Adrenal gland (tissue), 12 donors: ENCODE data around the gene MLST8. TPM values are rescaled to one million over a fixed set of nuclear protein-coding genes. Genes with fewer than 3 reads are reported as not detected.

ENCODE experiments used
- DNase-seq, 7 donors: peaks; one replicate each; pipeline ENCODE4 v3.0.0-alpha.2; 2019 to 2020
- H3K27ac ChIP-seq, 5 donors: fragments of 200-600 bp; sonication (generic) in 4 of 5; 1 replicate in 3 of 5; 2 replicates in 2 of 5; pipeline versions ENCODE4 v1.5.1 to v1.8.0; 2016 to 2020; ENCODE audit warnings: mild to moderate bottlenecking in 1 of 5
- H3K27me3 ChIP-seq: fragments of 200-600 bp; 2 replicates; pipeline ENCODE4 v1.8.0; 2021
- H3K36me3 ChIP-seq, 2 donors: fragments of 200-600 bp; replicated peaks in 1 of 2; 1 replicate in 1 of 2; 2 replicates in 1 of 2; pipeline versions ENCODE4 v1.5.1 to v1.8.0; 2018 to 2022
- H3K4me1 ChIP-seq, 2 donors: fragments of 200-600 bp; replicated peaks in 1 of 2; 1 replicate in 1 of 2; 2 replicates in 1 of 2; pipeline versions ENCODE4 v1.5.1 to v1.8.0; 2018 to 2021
- H3K4me3 ChIP-seq, 4 donors: fragments of 200-600 bp; sonication (generic) in 3 of 4; one replicate each; pipeline ENCODE4 v1.5.1; 2016 to 2018
- H3K9me3 ChIP-seq, 3 donors: fragments of 200-600 bp; sonication (generic) in 1 of 3; replicated peaks in 1 of 3; 1 replicate in 2 of 3; 2 replicates in 1 of 3; pipeline versions ENCODE4 v1.5.1 to v1.8.0; 2016 to 2021
- POLR2A ChIP-seq, 2 donors: fragments of 450-650 bp; IDR thresholded peaks; one replicate each; pipeline ENCODE4 v1.6.1; 2017; ENCODE audit warnings: antibody characterized with exemption in 2 of 2, mild to moderate bottlenecking in 2 of 2, moderate library complexity in 1 of 2
- WGBS, 4 donors: extraction: QIAGEN DNeasy Blood & Tissue Kit in 2 of 4; methylation state at CpG; one replicate each; pipeline versions ENCODE4 v1.1.5 to v1.1.7; 2013 to 2017; 5-methylcytosine and 5-hydroxymethylcytosine counted together
- intact Hi-C, 2 donors: fragments of 100-400 bp; cut with DNase I; formaldehyde crosslinking; loops; one replicate each; pipeline versions ENCODE4 v1.14.1 to v1.15.0; 2022 to 2023
- polyA plus RNA-seq, 3 donors: library from polyadenylated mRNA; stranded (reverse); fragments of 200-250 nt in 2 of 3; fragments of 350-450 nt in 1 of 3; fragmentation: Illumina TruSeq in 1 of 3; extraction: RNeasy Lipid Tissue Mini Kit (QIAGEN cat#74804) in 1 of 3; gene quantifications; one replicate each; pipeline ENCODE4 v1.2.3, GENCODE V29; 2013 to 2014
- total RNA-seq, 9 donors: library from RNA; depleted of rRNA in 4 of 9; stranded (reverse); fragments of >200 nt in 4 of 9; fragments of 120-200 nt in 1 of 9; fragmentation: NEBNext Ultra II Directional in 1 of 9; extraction: Animal tissue kit (Norgen Biotek cat#: 25700) in 1 of 9; gene quantifications; one replicate each; pipeline versions ENCODE4 v1.1.0 to v1.2.4, GENCODE V29; 2013 to 2023
- TF ChIP-seq, protein P1 (sequence below), 6 experiments: fragments of 450-650 bp in 4 of 6; fragments of 200-600 bp in 2 of 6; sonication (generic) in 1 of 6; IDR thresholded peaks; 1 replicate in 5 of 6; 2 replicates in 1 of 6; pipeline versions ENCODE4 v1.5.1 to v1.8.0; 2016 to 2021; ENCODE audit warnings: antibody characterized with exemption in 6 of 6, mild to moderate bottlenecking in 2 of 6, moderate library complexity in 1 of 6
- donor health status: healthy with polysubstance abuse.
- donor health status: Bipolar disorder and iron deficiency.
- donor health status: DM: yes; HTN: yes; CAD: no.
- donor health status: DM: no; HTN: no; CAD: no.
- donor health status: DM: no; HTN: no; CAD: no.
- donor health status: DM: yes; HTN: yes; CAD: no.

Gene MLST8
- total and polyA plus RNA-seq, 12 donors: 21.9 to 116 (median 57.2) TPM

DNA sequence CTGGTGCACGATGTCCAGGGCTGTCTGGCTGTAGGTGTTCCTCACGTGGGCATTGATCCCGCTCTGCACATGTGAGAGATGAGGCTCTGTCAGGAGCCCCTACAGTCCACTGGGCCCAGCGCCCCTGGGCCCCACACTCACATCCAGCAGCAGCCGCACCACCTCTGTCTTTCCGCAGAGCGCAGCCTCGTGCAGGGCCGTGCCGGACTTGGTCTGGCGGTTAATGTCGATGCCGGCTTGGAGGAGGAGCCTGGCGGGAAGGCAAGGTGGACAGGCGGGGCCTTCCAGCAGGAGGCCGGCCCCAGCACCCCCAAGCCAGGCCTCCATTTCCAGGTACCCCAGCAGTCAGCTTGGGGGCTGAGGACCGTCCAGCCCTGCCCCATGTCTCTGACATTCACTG lies 18.0 kb upstream of the MLST8 start:
- intact Hi-C loops: no loop called here
- no peak for DNase-seq
- no peak overlapping the region for H3K27ac ChIP-seq
- no peaks in the 10 kb centered on the region for H3K27me3 ChIP-seq
- no peak overlapping the region for H3K4me3 ChIP-seq
- no peak for TF ChIP-seq POLR2A (IDR thresholded peaks at IDR 0.05)
- TF ChIP-seq, protein P1, sequence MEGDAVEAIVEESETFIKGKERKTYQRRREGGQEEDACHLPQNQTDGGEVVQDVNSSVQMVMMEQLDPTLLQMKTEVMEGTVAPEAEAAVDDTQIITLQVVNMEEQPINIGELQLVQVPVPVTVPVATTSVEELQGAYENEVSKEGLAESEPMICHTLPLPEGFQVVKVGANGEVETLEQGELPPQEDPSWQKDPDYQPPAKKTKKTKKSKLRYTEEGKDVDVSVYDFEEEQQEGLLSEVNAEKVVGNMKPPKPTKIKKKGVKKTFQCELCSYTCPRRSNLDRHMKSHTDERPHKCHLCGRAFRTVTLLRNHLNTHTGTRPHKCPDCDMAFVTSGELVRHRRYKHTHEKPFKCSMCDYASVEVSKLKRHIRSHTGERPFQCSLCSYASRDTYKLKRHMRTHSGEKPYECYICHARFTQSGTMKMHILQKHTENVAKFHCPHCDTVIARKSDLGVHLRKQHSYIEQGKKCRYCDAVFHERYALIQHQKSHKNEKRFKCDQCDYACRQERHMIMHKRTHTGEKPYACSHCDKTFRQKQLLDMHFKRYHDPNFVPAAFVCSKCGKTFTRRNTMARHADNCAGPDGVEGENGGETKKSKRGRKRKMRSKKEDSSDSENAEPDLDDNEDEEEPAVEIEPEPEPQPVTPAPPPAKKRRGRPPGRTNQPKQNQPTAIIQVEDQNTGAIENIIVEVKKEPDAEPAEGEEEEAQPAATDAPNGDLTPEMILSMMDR (IDR thresholded peaks at IDR 0.05): no peak
- 83 to 87% (median 85%) methylated on average over 10 to 17 of the region's 17 CpGs for WGBS, 4 donors
- no peaks in the 10 kb centered on the region for H3K9me3 ChIP-seq
- no peaks in the 10 kb centered on the region for H3K36me3 ChIP-seq
- H3K4me1 ChIP-seq: no peaks in the 10 kb centered on the region

DNA sequence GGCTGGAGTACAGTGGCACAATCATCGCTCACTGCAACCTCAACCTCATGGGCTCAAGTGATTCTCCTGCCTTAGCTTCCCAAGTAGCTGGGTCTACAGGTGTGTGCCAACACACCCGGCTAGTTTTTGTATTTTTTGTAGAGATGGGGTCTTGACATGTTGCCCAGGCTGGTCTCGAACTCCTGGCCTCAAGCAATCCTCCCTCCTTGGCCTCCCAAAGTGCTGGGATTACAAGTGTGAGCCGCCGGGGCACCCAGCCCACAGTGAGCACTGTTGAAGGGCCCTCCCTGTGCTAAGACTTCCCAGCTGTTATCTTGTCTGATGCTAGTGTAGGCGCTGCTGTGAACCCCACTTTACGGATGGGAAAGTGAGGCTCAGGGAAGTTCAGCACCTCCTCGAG lies 16.9 kb upstream of the MLST8 start:
- no peak overlapping the region for H3K27ac ChIP-seq
- H3K4me3 ChIP-seq: no peak overlapping the region
- TF ChIP-seq, protein P1 (IDR thresholded peaks at IDR 0.05): no peak
- no peak for TF ChIP-seq POLR2A (IDR thresholded peaks at IDR 0.05)
- WGBS, 4 donors: 85 to 96% (median 94%) methylated on average over 3 to 8 of the region's 8 CpGs
- no peak for DNase-seq
- no peaks in the 10 kb centered on the region for H3K9me3 ChIP-seq
- H3K27me3 ChIP-seq: no peaks in the 10 kb centered on the region
- no peaks in the 10 kb centered on the region for H3K4me1 ChIP-seq
- intact Hi-C loops: no loop called here
- no peaks in the 10 kb centered on the region for H3K36me3 ChIP-seq

DNA sequence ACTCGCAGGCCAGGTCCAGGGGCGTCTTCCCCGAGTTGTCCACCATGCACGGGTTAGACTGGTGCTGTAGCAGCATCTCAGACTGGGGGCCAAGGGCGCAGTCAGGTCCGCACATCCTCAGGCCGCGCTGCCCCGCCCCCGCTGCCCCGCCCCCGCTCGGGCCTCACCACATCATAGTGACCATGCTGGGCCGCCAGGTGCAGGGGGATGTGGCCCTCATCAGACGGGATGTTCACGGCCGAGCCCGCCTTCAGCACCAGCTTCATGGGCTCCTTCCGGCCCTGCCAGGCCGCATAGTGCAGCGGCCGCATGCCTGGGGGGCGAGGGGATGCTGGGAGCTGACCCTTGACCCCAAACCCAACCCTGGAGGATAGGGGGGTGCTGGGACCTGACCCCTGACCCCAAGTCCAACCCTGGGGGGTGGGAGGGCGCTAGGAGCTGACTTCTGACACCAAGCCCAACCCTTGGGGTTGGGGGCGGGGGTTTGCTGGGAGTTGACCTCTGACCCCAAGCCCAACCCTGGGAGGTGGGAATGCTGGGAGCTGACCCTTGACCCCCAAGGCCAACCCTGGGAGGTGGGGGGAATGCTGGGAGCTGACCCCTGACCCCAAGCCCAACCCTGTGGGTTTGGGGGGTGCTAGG lies 15.9 kb upstream of the MLST8 start:
- intact Hi-C loops: no loop called here
- TF ChIP-seq, protein P1 (IDR thresholded peaks at IDR 0.05): no peak
- TF ChIP-seq POLR2A (IDR thresholded peaks at IDR 0.05): no peak
- H3K4me1 ChIP-seq: no peaks in the 10 kb centered on the region
- 84 to 93% (median 85%) methylated on average over 13 to 25 of the region's 25 CpGs; no CpG with 5 or more reads in 1 of the 4 donors for WGBS, 4 donors
- no peak for DNase-seq
- H3K27ac ChIP-seq: no peak overlapping the region
- H3K9me3 ChIP-seq: no peaks in the 10 kb centered on the region
- no peaks in the 10 kb centered on the region for H3K36me3 ChIP-seq
- no peak overlapping the region for H3K4me3 ChIP-seq
- no peaks in the 10 kb centered on the region for H3K27me3 ChIP-seq

DNA sequence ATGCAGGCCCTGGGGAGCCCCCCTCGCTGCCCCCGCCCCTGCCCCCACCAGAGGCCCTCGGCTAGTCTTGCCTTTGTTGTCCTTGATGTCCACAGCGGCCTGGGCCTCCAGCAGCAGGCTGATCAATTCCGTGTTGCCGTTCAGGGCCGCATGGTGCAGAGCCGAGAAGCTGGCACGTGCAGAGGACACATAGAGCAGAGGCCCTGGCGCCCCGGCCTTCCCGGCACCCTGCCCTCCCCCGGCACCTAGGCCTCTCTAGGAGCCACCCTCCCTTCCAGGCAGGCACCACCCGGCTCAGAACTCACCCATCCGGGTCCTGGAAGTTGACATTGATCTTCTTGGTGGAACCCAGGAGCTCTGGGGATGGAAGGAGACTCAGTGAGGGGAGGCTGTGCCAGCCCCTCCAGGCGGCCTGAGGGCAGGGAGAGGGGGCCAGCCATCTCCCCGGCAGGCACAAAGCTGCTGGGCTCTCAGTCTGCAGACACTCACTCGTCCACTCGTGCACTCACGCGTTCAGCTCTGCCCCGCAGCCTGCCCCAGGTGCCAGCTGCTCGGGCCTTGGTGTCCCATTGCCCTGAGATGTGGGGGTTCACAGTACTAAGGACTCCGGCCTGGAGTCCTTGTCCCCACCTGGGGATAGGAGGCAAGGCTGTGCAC lies 15.1 kb upstream of the MLST8 start:
- WGBS, 4 donors: 66 to 76% (median 68%) methylated on average over 9 to 24 of the region's 24 CpGs
- no peaks in the 10 kb centered on the region for H3K36me3 ChIP-seq
- peaks cover 5% of the 10 kb centered on the region for H3K27me3 ChIP-seq
- no peaks in the 10 kb centered on the region for H3K9me3 ChIP-seq
- intact Hi-C loops: no loop called here
- no peak for DNase-seq
- no peak overlapping the region for H3K4me3 ChIP-seq
- TF ChIP-seq POLR2A (IDR thresholded peaks at IDR 0.05): no peak
- TF ChIP-seq, protein P1 (IDR thresholded peaks at IDR 0.05): no peak
- no peak overlapping the region for H3K27ac ChIP-seq
- no peaks in the 10 kb centered on the region for H3K4me1 ChIP-seq
